Loucy (cell line): ENCODE results near the gene BCKDK.
A peak's percentile ranks its signal among the peaks of the same experiment; 100 is the strongest.

Source experiments
- EZH2phosphoT487 ChIP-seq: fragments of 200-600 bp; IDR thresholded peaks from 2 replicates; pipeline ENCODE4 v1.6.1; 2018; ENCODE audit warnings: antibody characterized with exemption, mild to moderate bottlenecking, moderate library complexity, borderline replicate concordance
- TF ChIP-seq, protein P1 (sequence below): fragments of 200-600 bp; sonication (generic); conservative IDR thresholded peaks from 2 replicates; pipeline ENCODE4 v1.5.1; 2014; ENCODE audit warnings: mild to moderate bottlenecking, antibody characterized with exemption, low read length

- TF ChIP-seq, protein P1, sequence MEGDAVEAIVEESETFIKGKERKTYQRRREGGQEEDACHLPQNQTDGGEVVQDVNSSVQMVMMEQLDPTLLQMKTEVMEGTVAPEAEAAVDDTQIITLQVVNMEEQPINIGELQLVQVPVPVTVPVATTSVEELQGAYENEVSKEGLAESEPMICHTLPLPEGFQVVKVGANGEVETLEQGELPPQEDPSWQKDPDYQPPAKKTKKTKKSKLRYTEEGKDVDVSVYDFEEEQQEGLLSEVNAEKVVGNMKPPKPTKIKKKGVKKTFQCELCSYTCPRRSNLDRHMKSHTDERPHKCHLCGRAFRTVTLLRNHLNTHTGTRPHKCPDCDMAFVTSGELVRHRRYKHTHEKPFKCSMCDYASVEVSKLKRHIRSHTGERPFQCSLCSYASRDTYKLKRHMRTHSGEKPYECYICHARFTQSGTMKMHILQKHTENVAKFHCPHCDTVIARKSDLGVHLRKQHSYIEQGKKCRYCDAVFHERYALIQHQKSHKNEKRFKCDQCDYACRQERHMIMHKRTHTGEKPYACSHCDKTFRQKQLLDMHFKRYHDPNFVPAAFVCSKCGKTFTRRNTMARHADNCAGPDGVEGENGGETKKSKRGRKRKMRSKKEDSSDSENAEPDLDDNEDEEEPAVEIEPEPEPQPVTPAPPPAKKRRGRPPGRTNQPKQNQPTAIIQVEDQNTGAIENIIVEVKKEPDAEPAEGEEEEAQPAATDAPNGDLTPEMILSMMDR, result peak; percentile 60
- no peak for TF ChIP-seq EZH2phosphoT487
These were observed 2.4 kb upstream of the BCKDK start for GRCh38 chr16:31105677-31106213.
